Measurements from ENCODE around the gene NTN1. TPM values are rescaled to one million over a fixed set of nuclear protein-coding genes. Genes with fewer than 3 reads are reported as not detected.
A peak's percentile ranks its signal among the peaks of the same experiment; 100 is the strongest.
"Not testable (repeated sequence)": the region's sequence is repeated elsewhere in the genome, so short reads cannot be mapped to it uniquely, and the experiment has no call there.

The NTN1 gene
- total RNA-seq, 4 donors from 2014 or later = 5.9 to 11.6 (median 8.5) TPM

DNA sequence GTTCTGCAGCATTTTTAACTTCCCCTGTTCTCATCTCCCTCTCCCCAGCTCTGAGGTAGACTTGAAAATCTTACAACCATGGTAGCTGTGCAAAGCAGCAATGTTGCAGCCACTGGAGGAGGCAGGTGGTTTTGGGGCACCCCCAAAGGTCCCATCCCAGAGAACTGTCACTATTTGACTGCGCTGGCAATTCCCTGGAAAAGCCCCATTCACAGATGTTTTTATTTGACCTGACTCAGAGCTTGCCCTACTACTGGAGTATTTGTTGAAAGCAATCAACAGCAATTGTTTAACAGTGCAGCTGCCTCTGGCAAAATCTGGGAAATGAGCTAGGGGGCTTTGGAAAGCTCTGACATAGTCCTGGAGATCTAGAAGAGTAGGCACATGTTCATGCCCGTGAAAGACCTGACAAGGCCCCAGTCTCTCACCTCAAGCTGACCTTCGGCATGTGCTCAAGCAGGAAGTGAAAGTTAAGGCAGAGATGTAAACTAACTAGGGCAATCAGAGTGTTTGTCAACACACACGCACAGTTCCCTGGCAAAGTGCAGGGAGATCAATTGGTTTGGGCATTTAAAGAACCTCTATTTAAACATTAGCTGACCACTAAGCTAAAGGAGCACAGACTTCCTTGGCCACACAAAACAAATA lies 36.1 kb upstream of the NTN1 start:
- 85 to 94% methylated on average over 4 of the region's 4 CpGs for WGBS, 2 donors
- TF ChIP-seq, protein P1, sequence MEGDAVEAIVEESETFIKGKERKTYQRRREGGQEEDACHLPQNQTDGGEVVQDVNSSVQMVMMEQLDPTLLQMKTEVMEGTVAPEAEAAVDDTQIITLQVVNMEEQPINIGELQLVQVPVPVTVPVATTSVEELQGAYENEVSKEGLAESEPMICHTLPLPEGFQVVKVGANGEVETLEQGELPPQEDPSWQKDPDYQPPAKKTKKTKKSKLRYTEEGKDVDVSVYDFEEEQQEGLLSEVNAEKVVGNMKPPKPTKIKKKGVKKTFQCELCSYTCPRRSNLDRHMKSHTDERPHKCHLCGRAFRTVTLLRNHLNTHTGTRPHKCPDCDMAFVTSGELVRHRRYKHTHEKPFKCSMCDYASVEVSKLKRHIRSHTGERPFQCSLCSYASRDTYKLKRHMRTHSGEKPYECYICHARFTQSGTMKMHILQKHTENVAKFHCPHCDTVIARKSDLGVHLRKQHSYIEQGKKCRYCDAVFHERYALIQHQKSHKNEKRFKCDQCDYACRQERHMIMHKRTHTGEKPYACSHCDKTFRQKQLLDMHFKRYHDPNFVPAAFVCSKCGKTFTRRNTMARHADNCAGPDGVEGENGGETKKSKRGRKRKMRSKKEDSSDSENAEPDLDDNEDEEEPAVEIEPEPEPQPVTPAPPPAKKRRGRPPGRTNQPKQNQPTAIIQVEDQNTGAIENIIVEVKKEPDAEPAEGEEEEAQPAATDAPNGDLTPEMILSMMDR (IDR thresholded peaks at IDR 0.05) = no peak
- TF ChIP-seq POLR2A (IDR thresholded peaks at IDR 0.05) = no peak
- intact Hi-C loops (cut with DNase I; ENCODE audit: low total_unique reads) = no loop called here
- DNase-seq (ENCODE audit: low spot score in 2 of 2) = no peak
- no peak overlapping the region for H3K4me3 ChIP-seq (ENCODE audit: low read depth, poor library complexity, severe bottlenecking)

GRCh38 chr17:8986295-8986694 lies 35.0 kb upstream of the NTN1 start:
- intact Hi-C loops (cut with DNase I; ENCODE audit: low total_unique reads) = no loop called here
- DNase-seq (ENCODE audit: low spot score in 2 of 2) = no peak
- WGBS, 2 donors = 60 to 67% methylated on average over 2 of the region's 2 CpGs
- H3K4me3 ChIP-seq (ENCODE audit: low read depth, poor library complexity, severe bottlenecking) = no peak overlapping the region
- no peak for TF ChIP-seq POLR2A (IDR thresholded peaks at IDR 0.05)
- TF ChIP-seq, protein P1 (IDR thresholded peaks at IDR 0.05) = no peak

DNA sequence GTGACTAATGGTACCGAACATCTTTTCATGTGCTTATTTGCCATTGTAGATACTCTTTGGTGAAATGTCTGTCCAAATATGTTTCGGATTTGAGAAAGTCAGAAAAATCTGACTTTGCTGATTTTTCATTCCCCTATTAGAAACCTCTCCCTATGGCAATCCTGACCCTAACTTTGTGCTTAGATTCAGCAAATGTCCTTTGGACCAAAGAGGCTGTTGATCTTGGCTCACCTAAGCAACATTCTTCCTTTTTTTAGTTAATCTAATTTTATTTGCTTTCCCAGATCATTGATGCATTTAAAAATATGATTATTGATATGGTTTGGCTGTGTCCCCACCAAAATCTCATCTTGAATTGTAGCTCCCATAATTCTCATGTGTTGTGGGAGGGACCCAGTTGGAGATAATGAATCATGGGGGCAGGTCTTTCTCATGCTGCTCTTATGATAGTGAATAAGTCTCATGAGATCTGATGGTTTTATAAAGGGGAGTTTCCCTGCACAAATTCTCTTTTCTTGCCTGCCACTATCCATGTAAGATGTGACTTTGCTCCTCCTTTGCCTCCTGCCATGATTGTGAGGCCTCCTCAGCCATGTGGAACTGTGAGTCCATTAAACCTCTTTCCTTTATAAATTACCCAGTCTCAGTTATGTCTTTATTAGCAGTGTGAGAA lies 32.9 kb upstream of the NTN1 start:
- H3K4me3 ChIP-seq (ENCODE audit: low read depth, poor library complexity, severe bottlenecking); DNase-seq (ENCODE audit: low spot score in 2 of 2); intact Hi-C loops (cut with DNase I; ENCODE audit: low total_unique reads): not testable (repeated sequence)
- WGBS, 2 donors = 71 to 96% methylated on average over 2 of the region's 2 CpGs

- 58 to 59% methylated on average over 10 of the region's 10 CpGs for WGBS, 2 donors
- intact Hi-C loops (cut with DNase I; ENCODE audit: low total_unique reads) = loop anchor here (10.0 kb wide), 1 partner anchor 303 kb away; no protein-coding TSS in a partner anchor
- DNase-seq (ENCODE audit: low spot score in 2 of 2) = peak; percentile 63 to 91
- TF ChIP-seq POLR2A (IDR thresholded peaks at IDR 0.05) = no peak
- TF ChIP-seq, protein P1 (IDR thresholded peaks at IDR 0.05) = peak in 1 of 3 donors; percentile 72
- no peak overlapping the region for H3K4me3 ChIP-seq (ENCODE audit: low read depth, poor library complexity, severe bottlenecking)
Measured at GRCh38 chr17:8991514-8992285, 29.6 kb upstream of the NTN1 start.

- intact Hi-C loops (cut with DNase I; ENCODE audit: low total_unique reads) = loop anchor here (10.0 kb wide), 1 partner anchor 300 kb away; no protein-coding TSS in a partner anchor
- TF ChIP-seq POLR2A (IDR thresholded peaks at IDR 0.05) = no peak
- TF ChIP-seq, protein P1 (IDR thresholded peaks at IDR 0.05) = no peak
- peak in 1 of 2 donors; percentile 88 for DNase-seq (ENCODE audit: low spot score in 2 of 2)
- H3K4me3 ChIP-seq (ENCODE audit: low read depth, poor library complexity, severe bottlenecking) = no peak overlapping the region
- 48 to 76% methylated on average over 7 of the region's 7 CpGs for WGBS, 2 donors
Measured at GRCh38 chr17:8994319-8994718, 27.0 kb upstream of the NTN1 start.

DNA sequence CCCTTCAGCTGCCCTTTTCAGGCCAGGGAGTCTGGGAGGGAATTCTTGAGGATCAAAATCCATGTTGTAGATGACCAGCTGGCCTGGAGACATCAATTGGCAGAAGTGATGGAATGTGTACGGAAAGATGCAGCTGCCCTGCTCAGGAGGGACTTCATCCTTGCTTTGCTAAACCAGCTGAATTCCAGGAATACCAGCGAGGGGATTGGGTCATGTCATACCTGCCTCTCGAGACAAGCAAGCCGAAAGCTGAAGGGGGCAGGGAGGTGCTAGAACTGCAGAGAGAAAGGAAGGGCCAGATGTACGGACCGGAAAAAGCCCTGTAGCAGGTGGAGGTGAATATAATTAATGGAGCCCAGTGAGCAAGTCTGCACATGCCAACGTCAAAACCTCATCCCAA lies 25.6 kb upstream of the NTN1 start:
- peak in 1 of 2 donors; percentile 68 for DNase-seq (ENCODE audit: low spot score in 2 of 2)
- intact Hi-C loops (cut with DNase I; ENCODE audit: low total_unique reads) = loop anchor here (5.0 to 10.0 kb wide), 2 partner anchors 299 to 522 kb away; no protein-coding TSS in a partner anchor
- 75 to 78% methylated on average over 7 of the region's 7 CpGs for WGBS, 2 donors
- H3K4me3 ChIP-seq (ENCODE audit: low read depth, poor library complexity, severe bottlenecking) = no peak overlapping the region
- TF ChIP-seq POLR2A (IDR thresholded peaks at IDR 0.05) = no peak
- TF ChIP-seq, protein P1 (IDR thresholded peaks at IDR 0.05) = no peak
